Smooth muscle cell (in vitro differentiated cells): Measurements from ENCODE around the gene TWIST2. TPM values are rescaled to one million over a fixed set of nuclear protein-coding genes. Genes with fewer than 3 reads are reported as not detected.

Source experiments
- DNase-seq: peaks from one replicate; lab custom pipeline; 2025; ENCODE audit not compliant: unreplicated experiment; lab: John Stamatoyannopoulos, UW
- H2AFZ ChIP-seq: fragments of 200-600 bp; sonication (generic); 2 replicates; pipeline ENCODE4 v1.6.0; 2016; ENCODE audit warnings: antibody characterized with exemption, low read depth, mild to moderate bottlenecking
- H3F3A ChIP-seq: fragments of 200-600 bp; sonication (generic); 2 replicates; pipeline ENCODE4 v1.6.0; 2017; ENCODE audit warnings: antibody characterized with exemption, low read depth
- H3K27ac ChIP-seq: fragments of 200-600 bp; sonication (generic); 2 replicates; pipeline ENCODE4 v1.5.1; 2016; ENCODE audit warnings: low read depth, mild to moderate bottlenecking
- H3K27me3 ChIP-seq: fragments of 200-600 bp; sonication (generic); 2 replicates; pipeline ENCODE4 v1.6.1; 2016; ENCODE audit warnings: low read depth, mild to moderate bottlenecking
- H3K36me3 ChIP-seq: fragments of 200-600 bp; sonication (generic); 2 replicates; pipeline ENCODE4 v1.5.1; 2016; ENCODE audit warnings: low read depth
- H3K4me1 ChIP-seq: fragments of 200-600 bp; sonication (generic); 2 replicates; pipeline ENCODE4 v1.5.1; 2016; ENCODE audit warnings: low read depth
- H3K4me2 ChIP-seq: fragments of 200-600 bp; sonication (generic); 2 replicates; pipeline ENCODE4 v1.6.0; 2016; ENCODE audit warnings: mild to moderate bottlenecking
- H3K4me3 ChIP-seq: fragments of 200-600 bp; sonication (generic); 2 replicates; pipeline ENCODE4 v1.5.1; 2016; ENCODE audit warnings: mild to moderate bottlenecking
- H3K79me2 ChIP-seq: fragments of 200-600 bp; sonication (generic); 2 replicates; pipeline ENCODE4 v1.6.0; 2016; ENCODE audit warnings: low read depth, mild to moderate bottlenecking
- H3K9ac ChIP-seq: fragments of 200-600 bp; sonication (generic); 2 replicates; pipeline ENCODE4 v1.6.0; 2016; ENCODE audit warnings: low read depth
- H3K9me3 ChIP-seq: fragments of 200-600 bp; sonication (generic); replicated peaks from 2 replicates; pipeline ENCODE4 v1.5.1; 2016; ENCODE audit warnings: low read depth
- H4K20me1 ChIP-seq: fragments of 200-600 bp; sonication (generic); 2 replicates; pipeline ENCODE4 v1.6.0; 2016; ENCODE audit warnings: low read depth
- CTCF ChIP-seq: fragments of 200-600 bp; sonication (generic); IDR thresholded peaks from 2 replicates; pipeline ENCODE4 v1.5.1; 2017; ENCODE audit warnings: borderline replicate concordance, mild to moderate bottlenecking, antibody characterized with exemption; ENCODE audit not compliant: insufficient read depth, poor library complexity, severe bottlenecking
- WGBS: methylation state at CpG from one replicate; pipeline ENCODE4 v1.1.7; 2016; ENCODE audit warnings: low lambda C conversion rate; 5-methylcytosine and 5-hydroxymethylcytosine counted together
- polyA plus RNA-seq: library from polyadenylated mRNA; unstranded; fragments of >200 nt; fragmentation: Nextera tagmentation; extraction: Ambion mirVana; gene quantifications from 2 replicates; pipeline ENCODE4 v1.2.1, GENCODE V29; 2016
- total RNA-seq: library from RNA; depleted of rRNA; stranded (reverse); fragments of >200 nt; gene quantifications from 2 replicates; pipeline ENCODE4 v1.2.3, GENCODE V29; 2014

Gene TWIST2
- total and polyA plus RNA-seq, 2 experiments from 2014 or later = 1.0 to 2.4 TPM

- Histone ChIP-seq H3K4me2 (no peak overlapping the region), H2AFZ (no peak overlapping the region), H3K9ac (no peak overlapping the region), H3K27ac (no peak overlapping the region), H3K4me3 (no peak overlapping the region), H4K20me1 (no peaks in the 10 kb centered on the region), H3K79me2 (no peaks in the 10 kb centered on the region), H3K4me1 (no peaks in the 10 kb centered on the region), H3K36me3 (no peaks in the 10 kb centered on the region), H3F3A (no peaks in the 10 kb centered on the region), H3K27me3 (peaks cover 30% of the 10 kb centered on the region), H3K9me3 (no peaks in the 10 kb centered on the region)
- TF ChIP-seq CTCF = no peak
- no peak for DNase-seq
- WGBS = 87% methylated on average over 9 of the region's 9 CpGs
Observed at GRCh38 chr2:238938003-238938400, 90.1 kb downstream of the TWIST2 start.

- H3K27me3 ChIP-seq = peaks cover 24% of the 10 kb centered on the region
- H3K36me3 ChIP-seq = no peaks in the 10 kb centered on the region
- H3K27ac ChIP-seq = no peak overlapping the region
- no peak for DNase-seq
- no peak overlapping the region for H3K9ac ChIP-seq
- no peaks in the 10 kb centered on the region for H4K20me1 ChIP-seq
- no peak overlapping the region for H3K4me2 ChIP-seq
- WGBS = 88% methylated on average over 21 of the region's 21 CpGs
- TF ChIP-seq CTCF = no peak
- no peak overlapping the region for H2AFZ ChIP-seq
- no peaks in the 10 kb centered on the region for H3K9me3 ChIP-seq
- no peaks in the 10 kb centered on the region for H3K4me1 ChIP-seq
- no peaks in the 10 kb centered on the region for H3K79me2 ChIP-seq
- H3K4me3 ChIP-seq = no peak overlapping the region
- H3F3A ChIP-seq = no peaks in the 10 kb centered on the region
Observed at GRCh38 chr2:238938401-238939055, 90.6 kb downstream of the TWIST2 start.

- H2AFZ ChIP-seq = no peak overlapping the region
- H4K20me1 ChIP-seq = no peaks in the 10 kb centered on the region
- H3K4me1 ChIP-seq = no peaks in the 10 kb centered on the region
- no peaks in the 10 kb centered on the region for H3F3A ChIP-seq
- no peak overlapping the region for H3K4me3 ChIP-seq
- no peak for TF ChIP-seq CTCF
- 95% methylated on average over 6 of the region's 6 CpGs for WGBS
- peaks cover 19% of the 10 kb centered on the region for H3K27me3 ChIP-seq
- no peak overlapping the region for H3K27ac ChIP-seq
- no peak overlapping the region for H3K4me2 ChIP-seq
- no peak overlapping the region for H3K9ac ChIP-seq
- H3K9me3 ChIP-seq = no peaks in the 10 kb centered on the region
- no peaks in the 10 kb centered on the region for H3K36me3 ChIP-seq
- DNase-seq = no peak
- no peaks in the 10 kb centered on the region for H3K79me2 ChIP-seq
Observed at GRCh38 chr2:238939074-238939473, 91.2 kb downstream of the TWIST2 start.
